ENCODE data around the gene SORCS3.

- TF ChIP-seq EZH2 (optimal IDR thresholded peaks at IDR 0.05; ENCODE audit: low read depth, low read length) (no peak), CTCF (IDR thresholded peaks at IDR 0.05; ENCODE audit: low read length) (no peak)
Measured at GRCh38 chr10:104892879-104893617, 252.0 kb downstream of the SORCS3 start.

All from MM.1S (cell line).